Neural progenitor cell (in vitro differentiated cells): ENCODE results near the gene ATP10B.

Experiments used
- CTCF ChIP-seq: fragments of 200-600 bp; sonication (generic); IDR thresholded peaks from 2 replicates; pipeline ENCODE4 v1.5.1; 2017; ENCODE audit warnings: antibody characterized with exemption, mild to moderate bottlenecking
- EZH2 ChIP-seq: fragments of 200-600 bp; sonication (generic); IDR thresholded peaks from 2 replicates; pipeline ENCODE4 v1.6.1; 2017; ENCODE audit warnings: antibody characterized with exemption, mild to moderate bottlenecking, moderate library complexity

- TF ChIP-seq CTCF = no peak
- no peak for TF ChIP-seq EZH2
Observed at GRCh38 chr5:160545832-160546231, 306.2 kb downstream of the ATP10B start.
